Measurements from ENCODE around the gene SMAP2. TPM values are rescaled to one million over a fixed set of nuclear protein-coding genes. Genes with fewer than 3 reads are reported as not detected.
A peak's percentile ranks its signal among the peaks of the same experiment; 100 is the strongest.

The SMAP2 gene
- total RNA-seq, 2 donors from 2014 or later, result 219 to 280 TPM

DNA sequence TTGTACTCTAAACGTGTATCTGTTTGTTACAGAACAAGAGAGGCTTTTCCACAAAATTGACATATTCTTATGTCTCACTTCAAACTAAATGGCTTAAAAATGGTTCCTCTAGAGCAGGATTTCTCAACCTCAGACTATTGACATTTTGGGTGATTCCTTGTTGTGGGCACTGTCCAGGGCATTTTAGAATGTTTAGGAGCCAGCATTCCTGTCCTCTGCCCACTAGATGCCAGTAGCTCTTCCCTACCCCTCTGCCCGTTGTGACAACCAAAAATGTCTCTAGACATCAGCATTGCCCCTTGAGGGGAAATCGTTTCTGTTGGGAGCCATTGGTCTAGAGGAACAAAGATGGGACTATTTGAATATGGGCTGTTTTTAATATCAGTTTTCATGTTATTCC is 17.3 kb downstream of the SMAP2 start:
- H3K36me3 Mint-ChIP-seq (ENCODE audit: low read depth), result peaks cover 94% of the 10 kb centered on the region
- peaks cover 74% of the 10 kb centered on the region for H3K4me1 Mint-ChIP-seq
- peak overlapping the region; percentile 90 for H3K27ac Mint-ChIP-seq
- peak overlapping the region; percentile 86 for H3K4me3 Mint-ChIP-seq
- H3K9me3 Mint-ChIP-seq, result no peaks in the 10 kb centered on the region
- no peaks in the 10 kb centered on the region for H3K27me3 Mint-ChIP-seq
- ATAC-seq (replicated peaks), result no peak

DNA sequence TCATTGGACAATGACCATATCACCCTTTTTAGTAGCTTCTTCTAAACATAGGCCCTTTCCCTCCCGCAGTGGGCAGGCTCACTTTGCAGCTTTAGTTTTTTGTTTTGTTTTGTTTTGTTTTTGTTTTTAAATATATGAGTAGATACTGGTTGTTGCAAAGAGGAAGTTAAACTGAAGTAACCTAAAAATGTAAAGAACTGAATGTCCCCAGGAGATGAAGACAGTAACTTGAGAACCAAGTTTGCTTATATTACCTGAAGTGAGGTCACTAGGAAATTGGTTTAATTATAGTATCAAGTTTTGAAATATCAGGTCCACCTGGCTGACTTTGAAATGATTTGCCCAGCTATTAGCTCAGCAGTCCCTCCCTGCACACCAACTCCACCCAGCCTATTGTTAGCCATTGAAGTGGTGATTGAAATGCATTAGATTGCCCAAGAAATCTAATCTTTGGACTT is 18.2 kb downstream of the SMAP2 start:
- H3K9me3 Mint-ChIP-seq, result no peaks in the 10 kb centered on the region
- peak overlapping the region; percentile 86 for H3K4me3 Mint-ChIP-seq
- ATAC-seq (replicated peaks), result no peak
- H3K27me3 Mint-ChIP-seq, result no peaks in the 10 kb centered on the region
- H3K4me1 Mint-ChIP-seq, result peaks cover 69% of the 10 kb centered on the region
- H3K27ac Mint-ChIP-seq, result peak overlapping the region; percentile 90
- H3K36me3 Mint-ChIP-seq (ENCODE audit: low read depth), result peaks cover 96% of the 10 kb centered on the region

DNA sequence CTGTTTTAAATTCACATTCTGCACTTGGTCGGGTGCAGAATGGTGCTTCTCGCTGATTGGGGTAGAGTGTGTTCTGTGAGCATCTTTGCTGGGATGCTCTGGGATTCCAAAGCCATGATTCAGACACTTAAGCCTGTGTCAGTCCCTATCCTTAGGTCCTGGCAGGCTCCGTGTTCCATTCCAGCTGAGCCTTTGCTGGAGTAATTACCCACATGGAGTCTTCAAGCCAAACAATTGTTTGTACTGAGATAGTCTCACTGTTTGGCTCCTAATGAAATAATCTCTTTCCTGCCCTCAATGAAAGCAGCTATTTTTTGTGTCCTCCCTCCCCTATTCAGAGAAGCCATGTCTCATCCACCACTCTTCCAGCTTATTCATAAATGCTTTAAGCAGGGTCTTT is 18.7 kb downstream of the SMAP2 start:
- peak overlapping the region; percentile 90 for H3K27ac Mint-ChIP-seq
- H3K36me3 Mint-ChIP-seq (ENCODE audit: low read depth), result peaks cover 96% of the 10 kb centered on the region
- H3K9me3 Mint-ChIP-seq, result no peaks in the 10 kb centered on the region
- H3K4me3 Mint-ChIP-seq, result peak overlapping the region; percentile 86
- H3K27me3 Mint-ChIP-seq, result no peaks in the 10 kb centered on the region
- peaks cover 69% of the 10 kb centered on the region for H3K4me1 Mint-ChIP-seq
- no peak for ATAC-seq (replicated peaks)

DNA sequence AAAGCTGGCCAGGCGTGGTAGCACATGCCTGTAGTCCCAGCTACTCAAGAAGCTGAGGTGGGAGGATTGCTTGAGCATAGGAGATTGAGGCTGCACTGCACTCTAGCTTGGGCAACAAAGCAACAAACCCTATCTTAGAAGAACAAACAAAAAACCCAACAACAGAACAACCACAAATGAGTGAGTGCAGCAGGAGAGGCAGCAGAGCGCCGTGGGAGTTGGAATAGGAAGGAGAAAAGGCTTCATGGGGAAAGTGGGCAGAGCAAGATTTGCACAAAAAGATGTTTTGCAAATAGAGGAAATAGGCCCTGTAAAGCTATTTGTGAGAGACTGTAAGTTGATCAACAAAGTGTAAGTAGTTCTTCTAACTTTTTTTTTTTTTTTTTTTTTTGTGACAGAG is 19.6 kb downstream of the SMAP2 start:
- ATAC-seq (replicated peaks), result no peak
- Mint-ChIP-seq H3K27me3 (no peaks in the 10 kb centered on the region), H3K9me3 (no peaks in the 10 kb centered on the region), H3K36me3 (ENCODE audit: low read depth) (peaks cover 98% of the 10 kb centered on the region), H3K4me3 (peak overlapping the region; percentile 86), H3K4me1 (peaks cover 75% of the 10 kb centered on the region), H3K27ac (peak overlapping the region; percentile 99)

DNA sequence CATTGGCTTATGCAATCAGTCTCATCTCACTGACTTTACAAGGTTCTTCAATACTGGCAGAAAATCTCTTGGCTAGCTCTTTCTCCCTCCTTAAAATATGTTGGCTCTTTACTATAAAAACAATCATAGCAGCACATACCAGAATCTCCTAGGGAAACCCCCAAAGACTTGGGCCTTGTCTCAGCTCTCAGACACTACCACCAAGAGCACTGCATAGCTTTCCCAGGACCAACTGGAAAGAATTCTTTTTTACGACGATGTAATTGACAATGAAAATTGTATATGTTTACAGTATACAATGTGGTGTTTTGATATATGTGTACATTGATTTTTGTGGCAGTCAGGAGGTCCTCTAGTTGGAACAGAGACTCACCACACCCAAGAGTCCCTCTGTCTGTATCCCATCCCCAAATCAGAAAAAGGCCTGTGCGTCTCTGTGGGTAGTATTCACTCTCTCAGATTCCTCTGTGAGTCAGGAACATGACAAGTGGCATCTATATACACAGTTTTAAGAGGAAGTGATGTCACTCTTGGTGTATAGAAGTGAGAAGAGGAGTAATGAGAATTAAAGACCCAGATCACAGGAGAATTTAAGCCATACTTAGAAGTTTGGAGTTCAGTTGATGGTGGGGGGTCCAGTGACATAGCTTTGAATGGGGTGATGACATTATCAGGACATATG is 21.1 kb downstream of the SMAP2 start:
- no peaks in the 10 kb centered on the region for H3K9me3 Mint-ChIP-seq
- H3K27ac Mint-ChIP-seq, result peak overlapping the region; percentile 99
- no peaks in the 10 kb centered on the region for H3K27me3 Mint-ChIP-seq
- H3K4me3 Mint-ChIP-seq, result peak overlapping the region; percentile 86
- H3K36me3 Mint-ChIP-seq (ENCODE audit: low read depth), result peaks cover 95% of the 10 kb centered on the region
- H3K4me1 Mint-ChIP-seq, result peaks cover 68% of the 10 kb centered on the region
- peak; percentile 94 for ATAC-seq (replicated peaks)

DNA sequence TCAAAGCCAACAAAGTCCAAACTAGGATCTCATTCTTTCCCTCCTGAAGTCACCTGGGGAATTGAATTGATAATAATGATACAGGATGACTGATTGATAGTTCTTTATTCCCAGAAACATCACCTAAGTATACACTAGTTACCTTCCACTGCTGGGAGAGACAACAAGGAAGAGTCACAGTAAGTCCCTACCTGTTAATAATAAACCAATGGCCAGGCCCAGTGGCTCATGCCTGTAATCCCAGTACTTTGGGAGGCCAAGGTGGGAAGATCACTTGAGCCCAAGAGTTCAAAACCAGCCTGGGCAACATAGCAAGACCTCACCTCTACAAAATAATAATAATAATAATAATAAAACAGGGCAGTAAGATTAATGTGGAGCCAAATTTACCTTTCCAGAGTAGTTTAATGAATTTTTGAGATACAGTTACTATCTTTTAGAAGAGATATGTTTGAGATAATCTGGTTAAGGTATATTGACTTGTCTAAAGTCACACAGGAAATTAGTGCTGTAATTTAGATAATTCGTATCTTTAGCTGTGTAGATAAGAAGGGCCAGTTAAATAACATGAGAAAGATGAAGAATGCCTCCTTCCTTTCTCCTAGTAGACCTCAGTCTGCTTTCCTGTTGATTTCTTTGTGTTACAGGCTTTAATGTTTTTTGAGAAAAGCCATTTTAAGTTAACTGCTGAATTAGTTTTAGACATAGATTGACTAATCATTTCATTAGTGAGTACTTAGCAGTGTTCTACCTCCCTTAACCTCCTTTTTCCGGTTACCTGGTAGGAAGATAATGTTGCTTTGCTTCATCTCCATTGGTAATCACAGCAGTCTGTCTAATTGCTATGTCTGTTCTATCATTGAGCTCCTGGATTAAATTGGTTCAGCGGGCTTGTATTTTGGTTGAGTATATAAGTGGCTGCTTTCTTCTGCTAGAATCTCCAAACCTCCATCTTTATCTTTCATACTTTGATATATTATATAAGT is 22.0 kb downstream of the SMAP2 start:
- H3K4me1 Mint-ChIP-seq, result peaks cover 68% of the 10 kb centered on the region
- peaks cover 95% of the 10 kb centered on the region for H3K36me3 Mint-ChIP-seq (ENCODE audit: low read depth)
- no peaks in the 10 kb centered on the region for H3K9me3 Mint-ChIP-seq
- peak overlapping the region; percentile 86 for H3K4me3 Mint-ChIP-seq
- peak; percentile 3 for ATAC-seq (replicated peaks)
- H3K27ac Mint-ChIP-seq, result peak overlapping the region; percentile 99
- H3K27me3 Mint-ChIP-seq, result no peaks in the 10 kb centered on the region

DNA sequence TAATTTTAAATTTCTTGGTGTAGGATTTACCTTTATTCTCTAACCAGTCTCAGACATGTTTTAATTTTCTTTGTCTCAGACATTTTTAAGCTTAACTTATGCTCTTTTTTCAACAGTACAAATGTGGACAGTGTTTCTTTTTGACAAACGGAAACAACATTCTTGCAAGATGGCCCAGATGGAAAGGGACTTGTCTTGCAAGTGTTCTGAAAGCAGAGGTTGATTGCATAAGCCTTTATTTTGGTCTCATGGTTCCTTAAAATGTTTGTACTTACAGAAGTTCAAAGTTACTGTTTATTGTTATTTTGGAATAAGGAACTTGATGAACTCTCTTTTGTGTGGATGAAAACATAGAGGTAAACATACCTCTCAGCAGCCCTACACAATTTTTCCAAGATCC is 22.9 kb downstream of the SMAP2 start:
- Mint-ChIP-seq H3K4me3 (peak overlapping the region; percentile 86), H3K27ac (peak overlapping the region; percentile 99), H3K36me3 (ENCODE audit: low read depth) (peaks cover 95% of the 10 kb centered on the region), H3K27me3 (no peaks in the 10 kb centered on the region), H3K4me1 (peaks cover 64% of the 10 kb centered on the region), H3K9me3 (no peaks in the 10 kb centered on the region)
- no peak for ATAC-seq (replicated peaks)

DNA sequence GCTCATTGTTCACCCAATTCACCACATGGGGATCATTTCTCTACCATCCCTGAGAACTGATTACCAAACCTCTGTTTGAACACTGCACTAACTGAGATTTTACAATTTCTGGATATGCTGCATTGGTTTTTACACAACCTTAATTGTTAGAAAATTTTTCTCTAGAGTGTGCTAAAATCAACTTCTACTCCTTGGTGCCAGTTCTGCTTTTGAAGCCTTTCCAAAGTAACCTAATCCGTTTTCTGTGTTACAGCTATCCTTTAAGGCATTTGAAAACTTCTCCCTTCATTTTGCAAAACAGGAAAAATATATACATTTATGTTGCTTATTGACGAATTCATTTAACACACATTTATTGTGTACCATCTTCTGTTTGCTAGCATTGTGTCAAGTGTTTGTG is 23.7 kb downstream of the SMAP2 start:
- H3K27me3 Mint-ChIP-seq, result no peaks in the 10 kb centered on the region
- no peaks in the 10 kb centered on the region for H3K9me3 Mint-ChIP-seq
- peak overlapping the region; percentile 99 for H3K27ac Mint-ChIP-seq
- H3K4me1 Mint-ChIP-seq, result peaks cover 63% of the 10 kb centered on the region
- no peak for ATAC-seq (replicated peaks)
- peak overlapping the region; percentile 86 for H3K4me3 Mint-ChIP-seq
- H3K36me3 Mint-ChIP-seq (ENCODE audit: low read depth), result peaks cover 95% of the 10 kb centered on the region

DNA sequence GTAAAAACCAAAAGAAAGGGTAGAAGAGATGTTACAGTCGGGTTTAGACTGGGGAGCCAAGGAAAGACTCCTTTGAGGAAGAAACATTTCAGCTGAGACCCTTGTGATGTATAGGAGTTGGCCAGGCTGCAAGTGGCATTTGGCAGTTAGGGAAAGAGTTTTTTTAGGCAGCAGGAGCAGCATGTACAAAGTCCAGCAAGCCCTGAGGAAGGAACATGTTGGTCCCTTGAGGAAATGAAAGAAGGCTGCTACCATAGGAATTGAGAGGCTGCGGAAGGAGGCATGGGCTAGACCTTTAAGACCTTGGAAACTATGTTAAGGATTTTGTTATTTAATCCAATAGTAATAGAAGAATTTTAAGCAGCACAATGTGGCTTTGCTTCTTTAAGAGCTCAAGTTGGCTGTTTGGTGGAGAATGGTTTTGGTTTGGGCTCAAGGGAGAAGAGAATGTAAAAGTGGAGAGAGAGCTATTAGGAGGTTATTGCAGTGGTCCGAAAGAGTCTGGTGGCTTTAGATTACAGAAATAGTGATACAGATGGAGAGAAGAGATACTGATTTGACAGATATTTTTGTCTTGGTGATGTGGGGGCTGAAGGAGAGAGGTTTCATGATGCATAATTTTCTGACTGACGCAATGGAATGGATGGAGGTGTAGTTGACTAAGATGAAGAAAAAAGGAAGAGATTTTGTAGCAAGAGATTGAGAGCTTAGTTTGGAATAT is 26.6 kb downstream of the SMAP2 start:
- Mint-ChIP-seq H3K27me3 (no peaks in the 10 kb centered on the region), H3K36me3 (ENCODE audit: low read depth) (peaks cover 96% of the 10 kb centered on the region), H3K4me3 (peak overlapping the region; percentile 56), H3K27ac (peak overlapping the region; percentile 79), H3K4me1 (peaks cover 51% of the 10 kb centered on the region), H3K9me3 (no peaks in the 10 kb centered on the region)
- peak; percentile 78 for ATAC-seq (replicated peaks)

DNA sequence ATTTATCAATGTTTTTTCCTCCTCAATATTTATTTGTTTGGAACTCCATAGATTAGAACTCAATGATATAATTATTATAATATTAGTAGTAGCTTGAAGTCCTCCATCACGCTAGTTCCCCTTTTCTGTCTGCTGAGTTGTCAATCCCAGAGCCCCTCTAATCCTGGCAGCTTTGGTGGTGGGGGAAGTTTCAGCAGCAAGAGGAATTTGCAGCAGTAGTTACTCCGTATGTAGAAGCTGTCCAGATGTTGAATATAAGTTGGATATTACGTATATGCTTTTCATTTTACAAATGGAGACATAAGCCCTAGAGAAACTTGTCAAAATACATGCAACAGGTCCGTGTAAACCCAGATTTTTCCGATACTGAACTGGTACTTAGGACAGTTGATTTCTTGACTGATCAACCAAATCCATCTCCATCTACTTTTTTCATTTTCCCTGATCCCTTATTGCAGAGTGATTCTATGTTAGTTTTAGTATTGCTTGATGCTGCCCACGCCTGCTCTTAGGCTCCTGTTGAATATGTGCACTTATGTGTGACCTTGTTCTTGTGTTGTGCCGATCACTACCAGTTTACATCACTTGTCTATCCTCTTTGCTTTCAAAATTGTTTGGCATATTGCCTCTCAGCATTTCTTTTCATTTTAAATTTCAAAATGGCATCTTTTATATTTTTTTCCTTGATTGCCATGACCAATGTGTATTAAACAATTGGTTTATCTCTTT is 28.1 kb downstream of the SMAP2 start:
- H3K27ac Mint-ChIP-seq, result peak overlapping the region; percentile 79
- no peaks in the 10 kb centered on the region for H3K9me3 Mint-ChIP-seq
- no peaks in the 10 kb centered on the region for H3K27me3 Mint-ChIP-seq
- peaks cover 46% of the 10 kb centered on the region for H3K4me1 Mint-ChIP-seq
- H3K36me3 Mint-ChIP-seq (ENCODE audit: low read depth), result peaks cover 96% of the 10 kb centered on the region
- peak; percentile 36 for ATAC-seq (replicated peaks)
- peak overlapping the region; percentile 56 for H3K4me3 Mint-ChIP-seq

DNA sequence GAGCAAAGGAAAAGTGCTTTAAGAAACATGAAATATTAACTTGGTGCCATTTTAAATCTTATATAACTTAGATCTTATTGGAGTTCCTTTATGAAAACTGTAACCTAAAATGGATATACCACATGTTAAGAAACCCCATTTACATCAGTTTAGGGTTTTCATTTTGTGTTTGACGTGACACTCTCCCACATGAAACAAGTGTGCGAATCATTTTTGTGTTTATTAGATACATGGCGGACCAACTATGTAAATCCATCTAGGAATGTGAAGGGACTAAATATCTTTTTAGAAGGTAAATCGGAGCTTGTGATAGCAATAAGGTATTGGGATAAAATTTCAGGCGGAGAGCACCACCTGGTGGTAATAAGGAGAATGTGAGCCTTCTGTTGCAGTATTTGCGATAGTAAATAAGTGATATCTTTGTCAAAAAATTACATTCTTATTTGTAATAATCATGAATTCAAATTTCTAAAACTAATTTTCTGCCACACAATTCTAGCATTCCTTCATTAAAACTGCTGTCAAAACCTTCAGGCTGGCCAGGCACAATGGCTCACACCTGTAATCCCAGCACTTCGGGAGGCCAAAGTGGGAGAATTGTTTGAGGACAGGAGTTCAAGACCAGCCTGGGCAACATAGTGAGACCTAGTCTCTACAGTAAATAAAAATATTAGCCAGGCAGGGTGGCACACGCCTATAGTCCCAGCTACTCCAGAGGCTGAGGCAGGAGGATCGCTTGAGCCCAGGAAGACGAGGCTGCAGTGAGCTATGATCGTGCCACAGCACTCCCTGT is 31.3 kb downstream of the SMAP2 start:
- H3K36me3 Mint-ChIP-seq (ENCODE audit: low read depth), result peaks cover 97% of the 10 kb centered on the region
- no peaks in the 10 kb centered on the region for H3K9me3 Mint-ChIP-seq
- H3K27me3 Mint-ChIP-seq, result no peaks in the 10 kb centered on the region
- peaks cover 36% of the 10 kb centered on the region for H3K4me1 Mint-ChIP-seq
- peak overlapping the region; percentile 79 for H3K27ac Mint-ChIP-seq
- peak overlapping the region; percentile 56 for H3K4me3 Mint-ChIP-seq
- ATAC-seq (replicated peaks), result no peak

DNA sequence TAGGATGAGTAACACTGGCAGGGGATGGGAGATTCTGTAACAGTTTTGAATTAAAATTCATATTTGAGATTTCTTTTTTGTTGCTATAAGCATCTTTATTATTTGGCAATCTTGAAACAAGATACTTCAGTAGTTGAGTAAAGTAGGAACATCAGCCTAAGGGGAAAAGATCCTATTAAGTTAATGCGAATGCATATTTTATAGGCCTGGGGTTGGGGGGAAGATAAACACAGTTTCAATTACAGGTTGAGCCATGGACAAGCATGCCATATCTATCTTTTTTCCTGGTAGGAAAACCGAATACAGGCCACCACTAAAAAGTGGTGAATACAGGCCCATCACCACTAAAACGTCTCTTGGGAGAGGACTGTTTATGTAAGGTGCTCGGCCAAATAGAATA is 32.3 kb downstream of the SMAP2 start:
- peaks cover 97% of the 10 kb centered on the region for H3K36me3 Mint-ChIP-seq (ENCODE audit: low read depth)
- peak overlapping the region; percentile 68 for H3K27ac Mint-ChIP-seq
- H3K4me1 Mint-ChIP-seq, result peaks cover 27% of the 10 kb centered on the region
- H3K27me3 Mint-ChIP-seq, result no peaks in the 10 kb centered on the region
- ATAC-seq (replicated peaks), result no peak
- H3K9me3 Mint-ChIP-seq, result no peaks in the 10 kb centered on the region
- H3K4me3 Mint-ChIP-seq, result no peak overlapping the region

DNA sequence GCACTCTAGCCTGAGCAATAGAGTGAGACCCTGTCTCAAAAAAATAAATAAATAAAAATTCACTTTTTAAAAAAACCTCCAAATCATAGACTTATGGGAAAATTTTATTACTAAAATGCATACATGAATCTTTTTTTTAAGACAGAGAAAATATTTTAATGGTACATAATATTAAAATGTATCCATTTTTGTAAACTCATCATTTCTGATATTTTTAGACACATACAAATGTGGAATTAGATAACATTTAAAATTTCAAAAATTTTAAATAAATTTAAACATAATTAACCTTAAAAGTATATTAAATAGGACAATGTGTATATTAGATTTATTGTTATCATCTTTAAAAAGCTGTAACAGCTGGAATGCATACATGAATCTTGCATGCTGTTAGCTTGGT is 33.9 kb downstream of the SMAP2 start:
- H3K27me3 Mint-ChIP-seq, result no peaks in the 10 kb centered on the region
- peaks cover 97% of the 10 kb centered on the region for H3K36me3 Mint-ChIP-seq (ENCODE audit: low read depth)
- H3K9me3 Mint-ChIP-seq, result no peaks in the 10 kb centered on the region
- peaks cover 18% of the 10 kb centered on the region for H3K4me1 Mint-ChIP-seq
- no peak for ATAC-seq (replicated peaks)
- no peak overlapping the region for H3K27ac Mint-ChIP-seq
- no peak overlapping the region for H3K4me3 Mint-ChIP-seq

All from activated T-helper 17 cell treated with anti-CD3 and anti-CD28 coated beads, Interleukin-2, amount 50 U/mL, for 72 hours (primary cell).